Renal cortex interstitium (tissue), 11 donors: ENCODE measurements around the gene CTSO. TPM values are rescaled to one million over a fixed set of nuclear protein-coding genes. Genes with fewer than 3 reads are reported as not detected.

Experiments used
- DNase-seq, 11 donors: peaks; one replicate each; pipeline ENCODE4 v3.0.0-alpha.2; 2013; ENCODE audit warnings: low read depth in 9 of 11, low spot score in 4 of 11; ENCODE audit errors: extremely low read depth in 1 of 11
- polyA plus RNA-seq, 3 donors: library from polyadenylated mRNA; unstranded; fragments of 120-200 nt; gene quantifications; one replicate each; pipeline ENCODE4 v1.2.1, GENCODE V29; 2013; ENCODE audit not compliant: insufficient read length in 3 of 3

CTSO gene
- polyA plus RNA-seq, 3 donors: 36.0 to 44.0 (median 40.8) TPM

DNA sequence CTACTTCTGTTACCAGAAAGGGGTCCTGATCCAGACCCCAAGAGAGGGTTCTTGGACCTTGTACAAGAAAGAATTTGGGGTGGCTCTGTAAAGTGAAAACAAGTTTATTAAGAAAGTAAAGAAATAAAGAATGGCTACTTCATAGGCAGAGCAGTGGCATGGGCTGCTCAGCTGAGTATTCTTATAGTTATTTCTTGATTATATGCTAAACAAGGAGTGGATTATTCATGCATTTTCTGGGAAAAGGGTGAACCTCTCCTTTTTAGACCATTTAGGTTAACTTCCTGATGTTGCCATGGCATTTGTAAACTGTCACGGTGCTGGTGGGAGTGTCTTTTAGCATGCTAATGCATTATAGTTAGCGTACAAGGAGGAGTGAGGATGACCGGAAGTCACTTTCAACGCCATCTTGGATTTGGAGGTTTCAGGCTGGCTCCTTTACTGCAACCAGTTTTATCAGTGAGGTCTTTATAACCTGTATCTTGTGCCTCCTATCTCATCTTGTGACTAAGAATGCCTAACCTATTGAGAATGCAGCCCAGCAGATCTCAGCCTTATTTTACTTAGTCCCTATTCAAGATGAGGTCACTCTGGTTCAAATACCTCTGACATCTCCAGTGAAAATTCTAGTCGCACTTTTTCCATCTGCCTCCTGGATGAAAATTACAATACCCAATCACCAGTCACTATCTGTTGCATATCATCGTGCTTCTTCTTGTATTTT lies 65.7 kb downstream of the CTSO start:
- no peak for DNase-seq

- DNase-seq: no peak
These were observed 66.6 kb downstream of the CTSO start for GRCh38 chr4:155887045-155887444.

DNA sequence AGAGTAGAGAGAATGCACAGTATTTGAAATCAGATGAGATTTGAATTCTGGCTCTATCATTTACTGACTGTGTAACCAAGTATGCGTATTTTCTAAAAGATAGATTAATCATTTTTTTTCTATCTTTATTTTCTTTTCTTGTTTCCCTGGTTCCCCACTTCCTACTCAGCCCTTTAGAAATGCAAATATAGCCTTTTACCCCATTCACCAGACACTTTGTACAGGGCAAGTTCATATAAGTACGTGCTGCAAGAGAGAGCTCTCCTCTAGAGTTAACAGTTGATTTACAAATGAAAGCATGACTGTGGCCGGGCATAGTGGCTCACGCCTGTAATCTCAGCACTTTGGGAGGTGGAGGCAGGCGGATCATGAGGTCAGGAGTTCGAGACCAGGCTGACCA lies 68.0 kb downstream of the CTSO start:
- no peak for DNase-seq

DNA sequence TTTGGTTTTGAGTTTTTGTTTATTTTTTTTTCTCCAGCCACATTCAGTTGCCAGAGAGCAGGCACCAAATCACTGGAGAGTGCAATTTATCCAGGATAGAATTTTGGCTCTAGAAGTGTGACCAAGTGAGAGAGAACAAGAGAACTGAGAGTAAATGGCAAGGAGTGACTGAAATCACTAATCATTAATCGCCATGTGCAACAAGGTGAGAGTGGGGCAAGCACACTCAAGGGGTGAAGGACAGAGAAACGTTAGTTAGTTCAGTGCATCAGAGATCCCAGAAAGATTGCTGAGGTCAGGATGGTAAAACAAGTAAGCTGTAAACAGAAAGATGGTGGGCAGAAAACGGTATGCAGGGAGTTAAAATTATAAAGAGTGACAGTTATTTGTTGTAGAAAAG lies 69.8 kb downstream of the CTSO start:
- no peak for DNase-seq

- DNase-seq: no peak
These were observed 72.1 kb downstream of the CTSO start for GRCh38 chr4:155881555-155881954.

DNA sequence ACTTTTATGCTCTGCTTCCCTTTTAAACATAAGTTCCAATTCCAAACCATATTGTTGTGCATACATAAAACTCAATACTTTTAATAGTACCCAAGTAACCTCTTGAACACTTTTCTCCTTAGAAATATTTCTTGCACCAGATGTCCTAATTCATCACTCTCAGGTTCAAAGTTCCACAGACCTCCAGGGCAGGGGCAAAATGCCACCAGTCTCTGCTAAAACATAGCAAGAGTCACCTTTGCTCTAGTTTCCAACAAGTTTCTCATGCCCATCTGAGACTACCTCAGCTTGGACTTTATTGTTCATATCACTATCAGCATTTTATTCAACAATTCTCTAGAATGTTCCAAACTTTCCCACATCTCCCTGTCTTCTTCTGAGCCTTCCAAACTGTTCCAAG lies 73.9 kb downstream of the CTSO start:
- no peak for DNase-seq

- no peak for DNase-seq
These were observed 75.1 kb downstream of the CTSO start for GRCh38 chr4:155878611-155879010.

DNA sequence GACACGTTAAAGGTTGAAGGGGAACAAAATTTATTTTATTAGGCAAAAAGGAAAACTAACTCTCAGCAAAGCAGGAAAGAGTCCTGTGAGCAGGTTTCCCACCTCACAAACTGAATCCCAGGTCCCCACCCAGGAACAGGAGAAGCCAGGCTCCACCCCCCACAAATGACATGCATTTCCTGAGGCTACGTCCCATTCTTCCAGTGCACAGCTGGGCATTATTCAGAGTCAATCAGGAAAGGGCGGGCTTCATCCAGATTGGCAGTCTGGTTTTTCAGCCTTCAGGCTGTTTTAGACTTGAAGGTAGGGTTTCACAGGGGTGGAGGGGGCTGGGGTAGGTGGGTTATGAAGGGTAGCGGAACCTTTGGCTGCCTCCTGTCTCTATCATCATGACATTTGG lies 75.7 kb downstream of the CTSO start:
- DNase-seq: no peak

- no peak for DNase-seq
These were observed 77.8 kb downstream of the CTSO start for GRCh38 chr4:155875878-155876277.

Other genes with a start within 250 kb of the CTSO start
- 10 to 100 TPM; 60.1 to 71.1 (median 66.3) TPM for gene GUCY1B1, start 194.8 kb downstream of the CTSO start, polyA plus RNA-seq
- gene ASIC5, start 87.6 kb downstream of the CTSO start, polyA plus RNA-seq: under 1 TPM; 0.07 to 0.29 (median 0.26) TPM
- gene TDO2, start 50.2 kb downstream of the CTSO start, polyA plus RNA-seq: 1 to 10 TPM; 1.9 to 3.5 (median 2.5) TPM